Breast epithelium (tissue), 4 donors: ENCODE data around the gene ABCC12. TPM values are rescaled to one million over a fixed set of nuclear protein-coding genes. Genes with fewer than 3 reads are reported as not detected.

Experiments
- DNase-seq, 2 donors: peaks; one replicate each; pipeline ENCODE4 v3.0.0-alpha.2; 2019; ENCODE audit warnings: low spot score in 2 of 2
- H3K27ac ChIP-seq, 2 donors: fragments of 200-600 bp; sonication (generic) in 1 of 2; one replicate each; pipeline ENCODE4 v1.5.1; 2016 to 2019; ENCODE audit warnings: mild to moderate bottlenecking in 1 of 2
- H3K27me3 ChIP-seq, 2 donors: fragments of 200-600 bp; sonication (generic) in 1 of 2; one replicate each; pipeline versions ENCODE4 v1.5.1 to v1.6.0; 2017 to 2019; ENCODE audit warnings: control low read depth in 1 of 2, mild to moderate bottlenecking in 1 of 2
- H3K36me3 ChIP-seq: fragments of 200-600 bp; one replicate; pipeline ENCODE4 v1.5.1; 2019
- H3K4me1 ChIP-seq, 2 donors: fragments of 200-600 bp; sonication (generic); one replicate each; pipeline ENCODE4 v1.5.1; 2016 to 2019; ENCODE audit warnings: control low read depth in 1 of 2
- H3K4me3 ChIP-seq, 3 donors: fragments of 200-600 bp; sonication (generic); 1 replicate in 2 of 3; 2 replicates in 1 of 3; pipeline ENCODE4 v1.5.1; 2016 to 2019; ENCODE audit warnings: mild to moderate bottlenecking in 3 of 3, moderate library complexity in 2 of 3
- H3K9me3 ChIP-seq, 2 donors: fragments of 200-600 bp; sonication (generic) in 1 of 2; one replicate each; pipeline ENCODE4 v1.5.1; 2016 to 2019; ENCODE audit warnings: control low read depth in 1 of 2
- CTCF ChIP-seq, 3 donors: fragments of 450-650 bp; IDR thresholded peaks; one replicate each; pipeline ENCODE4 v1.5.1; 2016 to 2017; ENCODE audit warnings: antibody characterized with exemption in 3 of 3, mild to moderate bottlenecking in 3 of 3, moderate library complexity in 3 of 3
- POLR2A ChIP-seq: fragments of 450-650 bp; IDR thresholded peaks from one replicate; pipeline ENCODE4 v1.6.1; 2016; ENCODE audit warnings: antibody characterized with exemption, mild to moderate bottlenecking, moderate library complexity
- POLR2AphosphoS5 ChIP-seq, 3 donors: sonication (generic); formaldehyde crosslinking; IDR thresholded peaks; one replicate each; pipeline ENCODE4 v1.6.1; 2017; ENCODE audit warnings: antibody characterized with exemption in 3 of 3
- intact Hi-C: fragments of 100-400 bp; cut with DNase I; formaldehyde crosslinking; loops from one replicate; pipeline ENCODE4 v1.15.1; 2023; ENCODE audit warnings: low total_unique reads
- total RNA-seq, 3 donors: library from RNA; depleted of rRNA; stranded (reverse); fragments of >200 nt; gene quantifications; one replicate each; pipeline ENCODE4 v1.1.0, GENCODE V29; 2016

Gene ABCC12
- total RNA-seq, 3 donors from 2014 or later: 0.15 to 1.6 TPM; not detected in 1

DNA sequence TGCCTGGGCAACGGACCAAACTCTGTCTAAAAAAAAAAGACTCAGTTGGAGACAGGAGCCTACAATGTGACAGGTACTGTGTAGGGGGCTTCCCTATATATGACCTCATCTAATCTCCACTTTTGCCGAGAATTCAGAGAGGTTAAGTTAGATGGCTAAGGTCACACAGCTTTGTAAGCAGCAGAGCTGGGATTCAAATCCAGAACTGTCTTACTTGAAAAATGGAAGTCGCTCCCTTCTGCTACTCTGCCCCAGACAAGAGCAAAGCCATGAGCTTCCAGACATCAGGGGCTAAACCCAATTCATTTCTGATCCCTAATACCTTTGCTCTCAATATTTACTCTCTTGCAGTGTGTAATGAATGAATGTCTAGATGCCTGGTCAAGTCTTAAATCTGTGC is 41.5 kb upstream of the ABCC12 start:
- no peaks in the 10 kb centered on the region for H3K4me1 ChIP-seq
- H3K9me3 ChIP-seq: no peaks in the 10 kb centered on the region
- no peaks in the 10 kb centered on the region for H3K36me3 ChIP-seq
- H3K27ac ChIP-seq: no peak overlapping the region
- TF ChIP-seq POLR2AphosphoS5 (IDR thresholded peaks at IDR 0.05) (no peak), POLR2A (no peak), CTCF (IDR thresholded peaks at IDR 0.05) (no peak)
- intact Hi-C loops: no loop called here
- H3K27me3 ChIP-seq: no peaks in the 10 kb centered on the region
- no peak overlapping the region for H3K4me3 ChIP-seq
- no peak for DNase-seq

- no peaks in the 10 kb centered on the region for H3K9me3 ChIP-seq
- TF ChIP-seq POLR2A: no peak
- no peak for TF ChIP-seq POLR2AphosphoS5 (IDR thresholded peaks at IDR 0.05)
- no peak for TF ChIP-seq CTCF (IDR thresholded peaks at IDR 0.05)
- DNase-seq: no peak
Observed at GRCh38 chr16:48194828-48195556, 39.2 kb upstream of the ABCC12 start.

DNA sequence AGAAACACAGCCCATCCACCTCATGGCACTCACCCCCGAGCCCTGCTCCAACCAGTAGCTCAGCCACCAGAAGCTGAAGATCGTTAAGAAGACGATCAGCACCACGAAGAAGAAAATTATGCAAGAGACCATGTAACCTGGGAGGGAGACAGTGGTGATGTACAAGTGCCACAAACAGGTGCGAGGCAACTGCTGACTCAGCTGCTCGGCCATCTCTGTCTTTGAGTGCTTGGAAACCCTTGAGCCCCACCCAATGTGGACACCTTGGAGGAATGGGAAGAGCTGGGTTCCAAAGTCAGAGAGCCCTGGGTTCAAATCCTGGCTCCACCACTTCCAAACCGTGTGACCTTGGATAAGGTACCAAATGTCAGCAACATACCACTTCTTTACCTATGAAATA is 38.1 kb upstream of the ABCC12 start:
- Histone ChIP-seq H3K27me3 (no peaks in the 10 kb centered on the region), H3K9me3 (no peaks in the 10 kb centered on the region), H3K4me3 (no peak overlapping the region), H3K4me1 (no peaks in the 10 kb centered on the region), H3K36me3 (no peaks in the 10 kb centered on the region), H3K27ac (no peak overlapping the region)
- intact Hi-C loops: no loop called here
- no peak for TF ChIP-seq CTCF (IDR thresholded peaks at IDR 0.05)
- TF ChIP-seq POLR2AphosphoS5 (IDR thresholded peaks at IDR 0.05): no peak
- no peak for TF ChIP-seq POLR2A
- no peak for DNase-seq

More at GRCh38 chr16:48194828-48195556, 39.2 kb upstream of the ABCC12 start:
- no peak overlapping the region for H3K27ac ChIP-seq
- H3K36me3 ChIP-seq: no peaks in the 10 kb centered on the region
- no peaks in the 10 kb centered on the region for H3K27me3 ChIP-seq
- no peaks in the 10 kb centered on the region for H3K4me1 ChIP-seq
- H3K4me3 ChIP-seq: no peak overlapping the region
- intact Hi-C loops: no loop called here

DNA sequence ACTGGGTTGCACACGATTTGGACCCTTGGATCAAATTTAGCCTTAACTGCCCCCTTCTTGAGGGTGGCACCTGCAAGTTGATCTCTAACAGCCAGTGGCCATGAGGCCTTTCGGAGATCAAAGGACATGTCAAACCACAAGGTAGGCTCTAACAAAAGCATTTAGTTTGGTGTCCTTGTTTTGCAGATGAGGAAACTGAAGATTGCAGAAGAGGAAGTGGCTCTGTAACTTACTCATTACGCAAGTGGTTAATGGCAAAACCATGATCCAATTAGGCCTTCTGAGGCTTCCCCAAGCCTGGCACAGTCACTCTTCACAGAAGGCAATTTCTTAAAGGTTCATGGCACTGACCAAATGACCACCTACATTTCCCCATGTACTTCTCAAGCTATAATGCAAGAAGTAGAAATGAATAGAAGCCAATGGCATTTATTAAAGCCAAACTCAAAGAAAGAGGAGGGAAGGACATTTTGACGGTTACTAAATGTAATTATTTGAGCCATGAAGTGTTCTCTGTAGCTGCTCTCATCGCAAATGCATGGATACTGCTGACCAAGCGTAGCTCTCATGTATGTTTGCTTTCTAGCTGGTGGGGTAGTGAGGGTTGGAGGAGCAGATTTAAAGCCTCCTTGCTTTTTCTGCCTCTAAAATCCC is 32.8 kb upstream of the ABCC12 start:
- no peak for DNase-seq
- Histone ChIP-seq H3K4me3 (no peak overlapping the region), H3K36me3 (no peaks in the 10 kb centered on the region), H3K27me3 (no peaks in the 10 kb centered on the region), H3K9me3 (no peaks in the 10 kb centered on the region), H3K27ac (no peak overlapping the region), H3K4me1 (no peaks in the 10 kb centered on the region)
- intact Hi-C loops: no loop called here
- no peak for TF ChIP-seq POLR2A
- TF ChIP-seq POLR2AphosphoS5 (IDR thresholded peaks at IDR 0.05): no peak
- no peak for TF ChIP-seq CTCF (IDR thresholded peaks at IDR 0.05)

DNA sequence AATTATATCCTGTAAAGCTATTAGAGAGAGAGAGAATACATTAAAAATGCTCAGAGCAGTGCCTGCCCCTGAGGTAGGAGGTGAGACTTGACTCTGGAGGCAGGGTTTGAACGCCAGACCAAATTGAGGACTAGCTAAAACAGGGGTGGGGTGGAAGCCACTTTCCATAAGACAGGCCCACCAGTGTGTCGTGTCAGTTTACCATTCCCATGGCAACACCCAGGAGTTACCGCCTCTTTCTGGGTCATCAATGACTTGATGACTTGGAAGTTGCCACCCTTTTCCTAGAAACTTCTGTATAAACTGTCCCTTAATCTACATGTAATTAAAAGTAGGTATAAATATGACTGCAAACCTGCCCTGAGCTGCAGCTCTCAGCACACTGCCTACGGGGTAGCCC is 32.0 kb upstream of the ABCC12 start:
- no peak for DNase-seq
- no peak for TF ChIP-seq CTCF (IDR thresholded peaks at IDR 0.05)
- TF ChIP-seq POLR2AphosphoS5 (IDR thresholded peaks at IDR 0.05): no peak
- no peak for TF ChIP-seq POLR2A
- Histone ChIP-seq H3K4me3 (no peak overlapping the region), H3K27ac (no peak overlapping the region), H3K36me3 (no peaks in the 10 kb centered on the region), H3K9me3 (no peaks in the 10 kb centered on the region), H3K4me1 (no peaks in the 10 kb centered on the region), H3K27me3 (no peaks in the 10 kb centered on the region)
- intact Hi-C loops: no loop called here
